Activated T-helper 17 cell treated with anti-CD3 and anti-CD28 coated beads, Interleukin-2, amount 50 U/mL, for 72 hours (primary cell): ENCODE measurements around the gene ARHGEF2. TPM values are rescaled to one million over a fixed set of nuclear protein-coding genes. Genes with fewer than 3 reads are reported as not detected.
A peak's percentile ranks its signal among the peaks of the same experiment; 100 is the strongest.

ENCODE experiments used
- ATAC-seq: fragments of 150-1000 bp; cut with Tn5 transposase; replicated peaks from 2 replicates; pipeline ENCODE4 v1.10.0; 2021; ENCODE audit warnings: mild to moderate bottlenecking, moderate library complexity
- H3K27ac Mint-ChIP-seq: one replicate; pipeline ENCODE4 v1.8.0; 2022; ENCODE audit warnings: mixed read lengths
- H3K27me3 Mint-ChIP-seq: one replicate; pipeline ENCODE4 v1.8.0; 2022; ENCODE audit warnings: mixed read lengths
- H3K36me3 Mint-ChIP-seq: one replicate; pipeline ENCODE4 v1.8.0; 2022; ENCODE audit warnings: low read depth, mild to moderate bottlenecking, mixed read lengths
- H3K4me1 Mint-ChIP-seq: one replicate; pipeline ENCODE4 v1.8.0; 2022; ENCODE audit warnings: mixed read lengths
- H3K4me3 Mint-ChIP-seq: one replicate; pipeline ENCODE4 v1.8.0; 2022; ENCODE audit warnings: mild to moderate bottlenecking, mixed read lengths
- H3K9me3 Mint-ChIP-seq: one replicate; pipeline ENCODE4 v1.8.0; 2022; ENCODE audit warnings: mixed read lengths
- total RNA-seq, 2 donors: library from RNA; stranded (reverse); gene quantifications; one replicate each; pipeline ENCODE4 v1.2.3, GENCODE V29; 2022

The ARHGEF2 gene
- total RNA-seq, 2 donors from 2014 or later = 108 to 205 TPM

DNA sequence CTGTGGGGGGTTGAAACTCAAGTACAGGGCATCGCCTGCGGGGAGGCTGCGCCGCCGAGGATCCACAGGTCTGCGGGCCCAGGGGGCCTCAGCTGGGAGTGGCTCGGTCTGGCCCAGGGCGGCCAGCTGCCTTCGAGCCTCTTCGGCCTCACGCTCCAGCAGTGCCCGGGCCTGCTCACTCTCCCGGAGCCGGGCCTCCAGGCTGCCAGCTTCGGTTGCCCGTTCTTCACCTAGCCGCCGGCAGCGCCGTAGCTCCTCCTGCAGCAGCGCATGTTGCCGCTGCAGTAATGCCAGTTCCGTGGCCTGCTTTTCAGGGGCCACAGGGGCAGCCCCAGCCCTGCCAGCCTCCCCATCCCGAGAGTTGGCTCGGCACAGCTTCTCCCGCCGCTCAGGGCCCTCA, 27.5 kb downstream of the ARHGEF2 start:
- H3K27me3 Mint-ChIP-seq = no peaks in the 10 kb centered on the region
- no peak overlapping the region for H3K27ac Mint-ChIP-seq
- H3K4me3 Mint-ChIP-seq = no peak overlapping the region
- no peaks in the 10 kb centered on the region for H3K9me3 Mint-ChIP-seq
- ATAC-seq = no peak
- peaks cover 99% of the 10 kb centered on the region for H3K36me3 Mint-ChIP-seq
- peaks cover 13% of the 10 kb centered on the region for H3K4me1 Mint-ChIP-seq

DNA sequence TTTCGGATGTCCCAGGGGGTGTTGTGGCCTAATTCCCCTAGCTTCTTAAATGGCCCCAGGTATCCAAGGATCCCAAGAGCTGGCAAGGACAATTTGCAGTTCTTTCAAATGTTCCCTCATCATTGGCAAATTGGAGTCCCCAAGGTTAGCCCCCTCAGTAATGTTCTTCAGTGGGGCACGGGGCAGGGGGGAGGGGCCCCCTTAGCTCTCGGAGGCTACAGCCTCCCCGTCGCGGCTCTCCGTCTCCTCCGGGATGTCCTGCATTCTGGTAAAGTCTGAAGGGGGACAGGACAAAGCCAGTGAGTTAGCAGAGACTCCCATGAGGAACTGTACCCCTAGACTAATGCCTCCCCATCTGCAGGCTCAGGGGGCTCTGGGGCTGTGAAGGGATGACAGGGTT, 30.6 kb downstream of the ARHGEF2 start:
- H3K4me3 Mint-ChIP-seq = no peak overlapping the region
- peaks cover 75% of the 10 kb centered on the region for H3K36me3 Mint-ChIP-seq
- ATAC-seq = no peak
- peaks cover 18% of the 10 kb centered on the region for H3K4me1 Mint-ChIP-seq
- no peaks in the 10 kb centered on the region for H3K9me3 Mint-ChIP-seq
- H3K27ac Mint-ChIP-seq = peak overlapping the region; percentile 12
- no peaks in the 10 kb centered on the region for H3K27me3 Mint-ChIP-seq

DNA sequence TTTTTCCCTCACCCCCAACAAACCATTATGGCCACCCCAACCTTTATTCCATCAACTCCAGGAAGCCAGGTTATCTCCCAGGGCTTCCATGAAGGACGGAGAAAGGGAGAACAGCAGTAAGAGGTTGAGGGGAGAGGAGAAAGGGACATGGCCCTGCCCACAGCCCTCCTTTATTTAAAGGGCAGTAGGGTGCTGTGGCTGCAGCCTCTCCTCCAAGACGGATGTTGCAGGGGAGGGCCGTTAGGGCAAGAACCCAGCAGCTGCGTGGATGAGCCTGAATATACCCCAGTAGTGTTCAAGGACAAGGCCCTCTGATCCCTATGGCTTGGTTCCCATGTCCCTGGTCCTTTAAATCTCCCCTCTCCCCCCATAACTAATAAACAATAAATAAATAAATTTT, 31.1 kb downstream of the ARHGEF2 start:
- Mint-ChIP-seq H3K27ac (peak overlapping the region; percentile 86), H3K36me3 (peaks cover 71% of the 10 kb centered on the region), H3K9me3 (no peaks in the 10 kb centered on the region), H3K27me3 (no peaks in the 10 kb centered on the region), H3K4me1 (peaks cover 18% of the 10 kb centered on the region), H3K4me3 (peak overlapping the region; percentile 69)
- no peak for ATAC-seq

DNA sequence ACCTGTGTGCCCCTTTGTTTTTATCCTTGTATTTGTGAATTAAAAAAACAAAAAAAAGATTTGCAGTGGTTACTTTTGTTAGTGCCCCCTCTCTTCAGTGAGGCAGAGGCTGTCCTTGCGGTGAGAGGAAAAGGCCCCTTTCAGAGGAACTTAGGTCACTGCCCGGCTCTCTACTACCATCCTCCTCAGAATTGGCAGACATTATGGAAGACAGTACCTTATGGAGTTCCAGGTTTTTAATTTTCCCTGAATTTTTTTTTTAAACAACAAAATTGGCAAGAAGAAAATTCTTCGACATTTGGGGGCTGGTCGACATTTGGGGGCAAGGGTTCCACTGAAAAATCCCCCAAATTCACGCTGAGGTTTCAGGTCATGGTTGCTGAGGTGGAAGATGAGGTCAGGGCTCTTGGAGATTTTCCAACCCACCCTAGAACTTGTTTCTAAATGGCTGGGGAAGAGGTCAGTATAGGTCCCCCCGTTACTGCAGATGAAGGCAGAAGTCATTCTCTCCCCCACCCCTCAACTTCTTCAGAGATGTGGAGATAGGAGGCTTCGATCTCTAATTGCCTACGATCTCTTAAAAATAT, 31.6 kb downstream of the ARHGEF2 start:
- peaks cover 65% of the 10 kb centered on the region for H3K36me3 Mint-ChIP-seq
- H3K4me3 Mint-ChIP-seq = peak overlapping the region; percentile 69
- ATAC-seq = peak; percentile 22
- H3K4me1 Mint-ChIP-seq = peaks cover 19% of the 10 kb centered on the region
- peak overlapping the region; percentile 86 for H3K27ac Mint-ChIP-seq
- no peaks in the 10 kb centered on the region for H3K9me3 Mint-ChIP-seq
- H3K27me3 Mint-ChIP-seq = no peaks in the 10 kb centered on the region

GRCh38 chr1:155944444-155944799, 33.9 kb downstream of the ARHGEF2 start:
- no peak for ATAC-seq
- peak overlapping the region; percentile 86 for H3K27ac Mint-ChIP-seq
- H3K4me1 Mint-ChIP-seq = peaks cover 38% of the 10 kb centered on the region
- peak overlapping the region; percentile 40 for H3K4me3 Mint-ChIP-seq
- H3K36me3 Mint-ChIP-seq = peaks cover 42% of the 10 kb centered on the region
- no peaks in the 10 kb centered on the region for H3K9me3 Mint-ChIP-seq
- no peaks in the 10 kb centered on the region for H3K27me3 Mint-ChIP-seq

DNA sequence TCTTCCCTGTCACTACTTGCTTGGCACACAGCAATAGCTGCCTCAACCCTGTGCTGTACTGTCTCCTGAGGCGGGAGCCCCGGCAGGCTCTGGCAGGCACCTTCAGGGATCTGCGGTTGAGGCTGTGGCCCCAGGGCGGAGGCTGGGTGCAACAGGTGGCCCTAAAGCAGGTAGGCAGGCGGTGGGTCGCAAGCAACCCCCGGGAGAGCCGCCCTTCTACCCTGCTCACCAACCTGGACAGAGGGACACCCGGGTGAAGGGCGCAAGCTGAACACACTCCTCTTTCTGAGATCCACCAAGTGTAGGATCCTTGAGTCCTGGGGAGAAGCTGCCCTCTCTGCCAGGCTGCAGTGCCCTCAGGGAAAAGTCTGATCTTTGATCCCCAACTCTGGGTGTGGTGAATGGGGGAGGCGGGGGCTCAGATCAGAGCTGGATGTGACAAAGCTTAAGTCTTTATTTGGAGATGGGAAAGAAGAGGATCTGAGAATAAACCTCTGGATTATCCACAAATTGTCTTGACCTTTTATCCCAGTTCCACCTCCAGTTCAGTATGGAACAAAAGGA, 35.7 kb downstream of the ARHGEF2 start:
- Mint-ChIP-seq H3K27me3 (no peaks in the 10 kb centered on the region), H3K36me3 (peaks cover 25% of the 10 kb centered on the region), H3K4me1 (peaks cover 44% of the 10 kb centered on the region), H3K9me3 (no peaks in the 10 kb centered on the region), H3K27ac (peak overlapping the region; percentile 89), H3K4me3 (peak overlapping the region; percentile 27)
- ATAC-seq = no peak

GRCh38 chr1:155941845-155942531, 36.4 kb downstream of the ARHGEF2 start:
- no peaks in the 10 kb centered on the region for H3K27me3 Mint-ChIP-seq
- H3K4me1 Mint-ChIP-seq = peaks cover 41% of the 10 kb centered on the region
- peak overlapping the region; percentile 83 for H3K27ac Mint-ChIP-seq
- H3K36me3 Mint-ChIP-seq = peaks cover 18% of the 10 kb centered on the region
- ATAC-seq = no peak
- peak overlapping the region; percentile 27 for H3K4me3 Mint-ChIP-seq
- no peaks in the 10 kb centered on the region for H3K9me3 Mint-ChIP-seq

DNA sequence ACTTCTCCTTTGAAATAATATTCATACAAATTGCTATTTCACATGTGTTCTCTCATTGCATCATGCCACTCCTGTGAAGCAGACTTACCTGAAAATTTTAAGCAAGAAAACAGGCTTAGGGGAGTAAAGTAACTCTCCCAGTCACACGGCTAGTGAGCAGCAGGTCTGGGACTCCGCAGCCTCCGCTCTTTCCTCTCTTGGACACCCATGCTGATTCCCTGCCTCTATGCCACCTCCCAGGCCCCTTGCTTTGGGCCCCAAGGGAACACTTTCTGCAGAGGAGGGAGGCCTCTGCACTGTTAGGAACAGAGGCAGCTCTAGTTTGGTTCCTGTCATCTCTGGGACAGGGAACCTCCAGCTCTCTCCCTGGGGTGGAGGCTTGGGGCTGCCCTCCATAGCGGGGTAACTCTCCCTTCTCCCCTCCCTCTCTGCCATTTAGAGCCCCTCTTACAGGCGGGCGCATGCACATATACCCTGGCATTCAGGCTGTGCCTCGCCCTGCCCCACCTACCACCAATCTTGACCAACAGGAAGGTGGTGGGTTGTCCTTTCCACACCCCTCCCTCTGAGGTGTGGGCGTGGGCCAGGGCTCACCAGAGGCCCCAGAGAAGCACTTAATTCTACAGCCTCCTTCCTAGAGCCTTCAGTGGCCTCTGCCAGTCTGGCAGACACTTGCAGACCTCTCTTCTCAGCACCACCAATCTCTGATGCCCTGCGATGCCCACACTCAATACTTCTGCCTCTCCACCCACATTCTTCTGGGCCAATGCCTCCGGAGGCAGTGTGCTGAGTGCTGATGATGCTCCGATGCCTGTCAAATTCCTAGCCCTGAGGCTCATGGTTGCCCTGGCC, 37.1 kb downstream of the ARHGEF2 start, which contains the start of gene RXFP4:
RXFP4 (plus strand) TSS at position 646 of the 852 bp plus-strand sequence; CDS start at position 718, 72 bp downstream.
- H3K27me3 Mint-ChIP-seq = no peaks in the 10 kb centered on the region
- H3K4me1 Mint-ChIP-seq = peaks cover 34% of the 10 kb centered on the region
- ATAC-seq = no peak
- H3K27ac Mint-ChIP-seq = peak within 1 kb of the TSS; percentile 83
- H3K4me3 Mint-ChIP-seq = peak within 1 kb of the TSS; percentile 27
- H3K9me3 Mint-ChIP-seq = no peaks in the 10 kb centered on the region
- peaks cover 10% of the 10 kb centered on the region for H3K36me3 Mint-ChIP-seq

- Mint-ChIP-seq H3K36me3 (peaks cover 6% of the 10 kb centered on the region), H3K27ac (peak overlapping the region; percentile 83), H3K9me3 (no peaks in the 10 kb centered on the region), H3K27me3 (no peaks in the 10 kb centered on the region), H3K4me1 (peaks cover 31% of the 10 kb centered on the region), H3K4me3 (peak overlapping the region; percentile 27)
- peak; percentile 61 for ATAC-seq
These were observed 37.8 kb downstream of the ARHGEF2 start for GRCh38 chr1:155940482-155940992.

DNA sequence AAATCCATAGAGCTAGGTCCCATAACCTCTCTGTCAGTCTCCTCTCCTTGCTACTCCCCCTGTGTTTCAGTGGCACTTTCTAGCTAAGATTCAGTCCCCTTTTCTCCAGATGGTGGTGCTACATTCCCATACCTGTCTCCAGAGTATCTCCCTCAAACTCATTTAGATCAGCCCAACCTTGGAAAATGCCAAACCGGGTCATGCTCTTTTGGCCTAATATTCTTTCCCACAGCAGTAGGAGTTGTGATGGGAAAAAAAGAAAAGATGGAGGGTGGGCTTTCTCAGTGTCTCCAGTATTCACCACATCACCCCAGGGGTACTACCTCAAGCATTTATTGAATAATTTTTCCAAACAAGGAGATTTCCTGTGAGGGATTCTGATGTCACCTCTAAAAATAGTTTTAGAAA, 40.1 kb downstream of the ARHGEF2 start:
- Mint-ChIP-seq H3K36me3 (no peaks in the 10 kb centered on the region), H3K4me3 (no peak overlapping the region), H3K27me3 (no peaks in the 10 kb centered on the region), H3K4me1 (peaks cover 26% of the 10 kb centered on the region), H3K9me3 (no peaks in the 10 kb centered on the region), H3K27ac (peak overlapping the region; percentile 4)
- peak; percentile 21 for ATAC-seq

GRCh38 chr1:155934936-155935590, 43.3 kb downstream of the ARHGEF2 start:
- Mint-ChIP-seq H3K4me1 (peaks cover 9% of the 10 kb centered on the region), H3K36me3 (no peaks in the 10 kb centered on the region), H3K27ac (no peak overlapping the region), H3K9me3 (no peaks in the 10 kb centered on the region), H3K4me3 (no peak overlapping the region), H3K27me3 (no peaks in the 10 kb centered on the region)
- no peak for ATAC-seq

GRCh38 chr1:155934097-155934935, 44.0 kb downstream of the ARHGEF2 start, which contains the start of gene KHDC4:
Gene KHDC4 (minus strand): TSS chr1:155934413. CDS start chr1:155934373, 40 bp downstream.
- H3K36me3 Mint-ChIP-seq = no peaks in the 10 kb centered on the region
- H3K27me3 Mint-ChIP-seq = no peaks in the 10 kb centered on the region
- H3K9me3 Mint-ChIP-seq = no peaks in the 10 kb centered on the region
- H3K27ac Mint-ChIP-seq = no peak within 1 kb of the TSS
- peaks cover 10% of the 10 kb centered on the region for H3K4me1 Mint-ChIP-seq
- ATAC-seq = peak; percentile 96
- no peak within 1 kb of the TSS for H3K4me3 Mint-ChIP-seq

DNA sequence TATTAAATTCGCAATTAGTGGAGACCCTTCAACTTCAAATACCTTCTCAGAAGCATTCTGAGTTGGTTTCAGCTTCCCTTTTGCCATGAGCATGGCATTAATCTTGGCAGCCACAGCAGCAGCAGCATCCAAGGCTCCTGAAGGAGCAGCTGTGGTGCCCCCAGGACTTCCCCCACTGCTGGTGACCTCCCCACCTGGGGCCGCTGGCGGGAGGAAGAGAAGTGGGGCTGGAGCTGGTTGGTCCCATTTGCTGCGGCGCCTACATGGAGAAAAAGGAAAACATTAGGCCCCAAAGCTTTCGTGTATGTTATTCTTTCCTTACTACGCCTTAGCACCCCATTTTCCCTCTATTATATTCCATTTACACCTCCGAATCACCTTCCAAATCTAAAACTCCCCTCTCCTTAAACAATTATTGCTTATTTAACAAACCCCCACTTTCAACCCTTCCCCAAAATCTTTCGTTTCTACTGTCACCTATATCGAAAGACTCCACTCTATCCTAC, 44.7 kb downstream of the ARHGEF2 start:
- H3K36me3 Mint-ChIP-seq = no peaks in the 10 kb centered on the region
- no peak overlapping the region for H3K4me3 Mint-ChIP-seq
- ATAC-seq = no peak
- H3K9me3 Mint-ChIP-seq = no peaks in the 10 kb centered on the region
- no peaks in the 10 kb centered on the region for H3K27me3 Mint-ChIP-seq
- H3K27ac Mint-ChIP-seq = no peak overlapping the region
- H3K4me1 Mint-ChIP-seq = peaks cover 14% of the 10 kb centered on the region
